Adrenal gland (tissue), 12 donors: ENCODE results near the gene ETFB. TPM values are rescaled to one million over a fixed set of nuclear protein-coding genes. Genes with fewer than 3 reads are reported as not detected.
"Not testable (repeated sequence)": the region's sequence is repeated elsewhere in the genome, so short reads cannot be mapped to it uniquely, and the experiment has no call there.

Experiments used
- DNase-seq, 7 donors: peaks; one replicate each; pipeline ENCODE4 v3.0.0-alpha.2; 2019 to 2020
- H3K27ac ChIP-seq, 5 donors: fragments of 200-600 bp; sonication (generic) in 4 of 5; 1 replicate in 3 of 5; 2 replicates in 2 of 5; pipeline versions ENCODE4 v1.5.1 to v1.8.0; 2016 to 2020; ENCODE audit warnings: mild to moderate bottlenecking in 1 of 5
- H3K27me3 ChIP-seq: fragments of 200-600 bp; 2 replicates; pipeline ENCODE4 v1.8.0; 2021
- H3K36me3 ChIP-seq, 2 donors: fragments of 200-600 bp; replicated peaks in 1 of 2; 1 replicate in 1 of 2; 2 replicates in 1 of 2; pipeline versions ENCODE4 v1.5.1 to v1.8.0; 2018 to 2022
- H3K4me1 ChIP-seq, 2 donors: fragments of 200-600 bp; replicated peaks in 1 of 2; 1 replicate in 1 of 2; 2 replicates in 1 of 2; pipeline versions ENCODE4 v1.5.1 to v1.8.0; 2018 to 2021
- H3K4me3 ChIP-seq, 4 donors: fragments of 200-600 bp; sonication (generic) in 3 of 4; one replicate each; pipeline ENCODE4 v1.5.1; 2016 to 2018
- H3K9me3 ChIP-seq, 3 donors: fragments of 200-600 bp; sonication (generic) in 1 of 3; replicated peaks in 1 of 3; 1 replicate in 2 of 3; 2 replicates in 1 of 3; pipeline versions ENCODE4 v1.5.1 to v1.8.0; 2016 to 2021
- CTCF ChIP-seq, 6 experiments: fragments of 450-650 bp in 4 of 6; fragments of 200-600 bp in 2 of 6; sonication (generic) in 1 of 6; IDR thresholded peaks; 1 replicate in 5 of 6; 2 replicates in 1 of 6; pipeline versions ENCODE4 v1.5.1 to v1.8.0; 2016 to 2021; ENCODE audit warnings: antibody characterized with exemption in 6 of 6, mild to moderate bottlenecking in 2 of 6, moderate library complexity in 1 of 6
- POLR2A ChIP-seq, 2 donors: fragments of 450-650 bp; IDR thresholded peaks; one replicate each; pipeline ENCODE4 v1.6.1; 2017; ENCODE audit warnings: antibody characterized with exemption in 2 of 2, mild to moderate bottlenecking in 2 of 2, moderate library complexity in 1 of 2
- WGBS, 4 donors: extraction: QIAGEN DNeasy Blood & Tissue Kit in 2 of 4; methylation state at CpG; one replicate each; pipeline versions ENCODE4 v1.1.5 to v1.1.7; 2013 to 2017; 5-methylcytosine and 5-hydroxymethylcytosine counted together
- intact Hi-C, 2 donors: fragments of 100-400 bp; cut with DNase I; formaldehyde crosslinking; loops; one replicate each; pipeline versions ENCODE4 v1.14.1 to v1.15.0; 2022 to 2023
- polyA plus RNA-seq, 3 donors: library from polyadenylated mRNA; stranded (reverse); fragments of 200-250 nt in 2 of 3; fragments of 350-450 nt in 1 of 3; fragmentation: Illumina TruSeq in 1 of 3; extraction: RNeasy Lipid Tissue Mini Kit (QIAGEN cat#74804) in 1 of 3; gene quantifications; one replicate each; pipeline ENCODE4 v1.2.3, GENCODE V29; 2013 to 2014
- total RNA-seq, 9 donors: library from RNA; depleted of rRNA in 4 of 9; stranded (reverse); fragments of >200 nt in 4 of 9; fragments of 120-200 nt in 1 of 9; fragmentation: NEBNext Ultra II Directional in 1 of 9; extraction: Animal tissue kit (Norgen Biotek cat#: 25700) in 1 of 9; gene quantifications; one replicate each; pipeline versions ENCODE4 v1.1.0 to v1.2.4, GENCODE V29; 2013 to 2023
- donor health status: healthy with polysubstance abuse.
- donor health status: Bipolar disorder and iron deficiency.
- donor health status: DM: yes; HTN: yes; CAD: no.
- donor health status: DM: no; HTN: no; CAD: no.
- donor health status: DM: no; HTN: no; CAD: no.
- donor health status: DM: yes; HTN: yes; CAD: no.

ETFB gene
- total and polyA plus RNA-seq, 12 donors, result 110 to 470 (median 240) TPM

- Histone ChIP-seq H3K36me3 (no peaks in the 10 kb centered on the region), H3K27me3 (no peaks in the 10 kb centered on the region), H3K9me3 (no peaks in the 10 kb centered on the region), H3K4me3 (no peak overlapping the region), H3K27ac (no peak overlapping the region), H3K4me1 (no peaks in the 10 kb centered on the region)
- 82 to 93% (median 90%) methylated on average over 15 of the region's 15 CpGs for WGBS, 4 donors
- TF ChIP-seq POLR2A (IDR thresholded peaks at IDR 0.05) (no peak), CTCF (IDR thresholded peaks at IDR 0.05) (no peak)
- DNase-seq, result no peak
- intact Hi-C loops, result no loop called here
These were observed 45.0 kb upstream of the ETFB start for GRCh38 chr19:51410950-51411748.

- WGBS, 4 donors, result 44 to 56% (median 53%) methylated on average over 6 of the region's 6 CpGs
- H3K27me3 ChIP-seq, result no peaks in the 10 kb centered on the region
- intact Hi-C loops, result loop anchor here in 1 of 2 donors (10.0 kb wide), 1 partner anchor 73 kb away; no protein-coding TSS in a partner anchor
These were observed 41.4 kb upstream of the ETFB start for GRCh38 chr19:51407511-51408131.

GRCh38 chr19:51402117-51402516 is 35.9 kb upstream of the ETFB start:
- no peak for DNase-seq
- H3K9me3 ChIP-seq, result no peaks in the 10 kb centered on the region
- H3K27ac ChIP-seq, result no peak overlapping the region
- intact Hi-C loops, result loop anchor here in 1 of 2 donors (10.0 kb wide), 1 partner anchor 67 kb away; no protein-coding TSS in a partner anchor
- H3K4me1 ChIP-seq, result no peaks in the 10 kb centered on the region
- WGBS, 4 donors, result 94 to 95% (median 94%) methylated on average over 9 of the region's 9 CpGs
- H3K36me3 ChIP-seq, result no peaks in the 10 kb centered on the region
- TF ChIP-seq POLR2A (IDR thresholded peaks at IDR 0.05) (no peak), CTCF (IDR thresholded peaks at IDR 0.05) (no peak)
- no peaks in the 10 kb centered on the region for H3K27me3 ChIP-seq
- H3K4me3 ChIP-seq, result no peak overlapping the region

More at GRCh38 chr19:51407511-51408131, 41.4 kb upstream of the ETFB start:
- no peak overlapping the region for H3K4me3 ChIP-seq
- H3K36me3 ChIP-seq, result no peaks in the 10 kb centered on the region
- H3K4me1 ChIP-seq, result no peaks in the 10 kb centered on the region
- H3K27ac ChIP-seq, result peak overlapping the region in 1 of 5 donors; percentile 67
- H3K9me3 ChIP-seq, result no peaks in the 10 kb centered on the region
- TF ChIP-seq POLR2A (IDR thresholded peaks at IDR 0.05) (no peak), CTCF (IDR thresholded peaks at IDR 0.05) (peak in 5 of 6 experiments; percentile 25 to 53 (median 43))
- peak in 4 of 7 donors; percentile 27 to 58 (median 41) for DNase-seq

GRCh38 chr19:51399936-51400335 is 33.7 kb upstream of the ETFB start:
- not testable (repeated sequence) for DNase-seq, H3K4me1 ChIP-seq, H3K4me3 ChIP-seq, H3K27ac ChIP-seq, H3K36me3 ChIP-seq, H3K9me3 ChIP-seq, H3K27me3 ChIP-seq
- 80 to 87% (median 83%) methylated on average over 7 of the region's 7 CpGs for WGBS, 4 donors
- intact Hi-C loops, result loop anchor here in 1 of 2 donors (10.0 kb wide), 1 partner anchor 65 kb away; no protein-coding TSS in a partner anchor
